Lower leg skin (tissue), 4 donors: ENCODE results near the gene LKAAEAR1. TPM values are rescaled to one million over a fixed set of nuclear protein-coding genes. Genes with fewer than 3 reads are reported as not detected.

Experiments
- DNase-seq, 2 donors: peaks; one replicate each; pipeline ENCODE4 v3.0.0-alpha.2; 2019; ENCODE audit warnings: low spot score in 2 of 2
- H3K4me3 ChIP-seq: fragments of 200-600 bp; sonication (generic); 2 replicates; pipeline ENCODE4 v1.5.1; 2017; ENCODE audit warnings: mild to moderate bottlenecking, low read depth; ENCODE audit not compliant: poor library complexity, severe bottlenecking
- POLR2A ChIP-seq, 2 donors: fragments of 450-650 bp; IDR thresholded peaks; one replicate each; pipeline ENCODE4 v1.6.1; 2016 to 2017; ENCODE audit warnings: antibody characterized with exemption in 2 of 2, mild to moderate bottlenecking in 1 of 2, moderate library complexity in 1 of 2
- whole genome bisulfite sequencing, 2 donors: methylation state at CpG; one replicate each; pipeline ENCODE4 v1.1.5; 2018; 5-methylcytosine and 5-hydroxymethylcytosine counted together
- intact Hi-C: fragments of 100-400 bp; cut with DNase I; formaldehyde crosslinking; loops from one replicate; pipeline ENCODE4 v1.15.0; 2023; ENCODE audit warnings: low total_unique reads
- total RNA-seq, 4 donors: library from RNA; depleted of rRNA; stranded (reverse); fragments of >200 nt; gene quantifications; one replicate each; pipeline ENCODE4 v1.1.0, GENCODE V29; 2016
- TF ChIP-seq, protein P1 (sequence below), 3 donors: fragments of 450-650 bp; IDR thresholded peaks; one replicate each; pipeline ENCODE4 v1.5.1; 2016; ENCODE audit warnings: antibody characterized with exemption in 3 of 3, mild to moderate bottlenecking in 3 of 3, moderate library complexity in 2 of 3

The LKAAEAR1 gene
- total RNA-seq, 4 donors from 2014 or later: 0.91 TPM; not detected in 3

- TF ChIP-seq, protein P1, sequence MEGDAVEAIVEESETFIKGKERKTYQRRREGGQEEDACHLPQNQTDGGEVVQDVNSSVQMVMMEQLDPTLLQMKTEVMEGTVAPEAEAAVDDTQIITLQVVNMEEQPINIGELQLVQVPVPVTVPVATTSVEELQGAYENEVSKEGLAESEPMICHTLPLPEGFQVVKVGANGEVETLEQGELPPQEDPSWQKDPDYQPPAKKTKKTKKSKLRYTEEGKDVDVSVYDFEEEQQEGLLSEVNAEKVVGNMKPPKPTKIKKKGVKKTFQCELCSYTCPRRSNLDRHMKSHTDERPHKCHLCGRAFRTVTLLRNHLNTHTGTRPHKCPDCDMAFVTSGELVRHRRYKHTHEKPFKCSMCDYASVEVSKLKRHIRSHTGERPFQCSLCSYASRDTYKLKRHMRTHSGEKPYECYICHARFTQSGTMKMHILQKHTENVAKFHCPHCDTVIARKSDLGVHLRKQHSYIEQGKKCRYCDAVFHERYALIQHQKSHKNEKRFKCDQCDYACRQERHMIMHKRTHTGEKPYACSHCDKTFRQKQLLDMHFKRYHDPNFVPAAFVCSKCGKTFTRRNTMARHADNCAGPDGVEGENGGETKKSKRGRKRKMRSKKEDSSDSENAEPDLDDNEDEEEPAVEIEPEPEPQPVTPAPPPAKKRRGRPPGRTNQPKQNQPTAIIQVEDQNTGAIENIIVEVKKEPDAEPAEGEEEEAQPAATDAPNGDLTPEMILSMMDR (IDR thresholded peaks at IDR 0.05): no peak
- no peak for TF ChIP-seq POLR2A (IDR thresholded peaks at IDR 0.05)
- intact Hi-C loops: no loop called here
- 55 to 69% methylated on average over 14 to 28 of the region's 28 CpGs for WGBS, 2 donors
- no peak for DNase-seq
- no peak overlapping the region for H3K4me3 ChIP-seq
These were observed 9.9 kb downstream of the LKAAEAR1 start for GRCh38 chr20:64074184-64074789.

DNA sequence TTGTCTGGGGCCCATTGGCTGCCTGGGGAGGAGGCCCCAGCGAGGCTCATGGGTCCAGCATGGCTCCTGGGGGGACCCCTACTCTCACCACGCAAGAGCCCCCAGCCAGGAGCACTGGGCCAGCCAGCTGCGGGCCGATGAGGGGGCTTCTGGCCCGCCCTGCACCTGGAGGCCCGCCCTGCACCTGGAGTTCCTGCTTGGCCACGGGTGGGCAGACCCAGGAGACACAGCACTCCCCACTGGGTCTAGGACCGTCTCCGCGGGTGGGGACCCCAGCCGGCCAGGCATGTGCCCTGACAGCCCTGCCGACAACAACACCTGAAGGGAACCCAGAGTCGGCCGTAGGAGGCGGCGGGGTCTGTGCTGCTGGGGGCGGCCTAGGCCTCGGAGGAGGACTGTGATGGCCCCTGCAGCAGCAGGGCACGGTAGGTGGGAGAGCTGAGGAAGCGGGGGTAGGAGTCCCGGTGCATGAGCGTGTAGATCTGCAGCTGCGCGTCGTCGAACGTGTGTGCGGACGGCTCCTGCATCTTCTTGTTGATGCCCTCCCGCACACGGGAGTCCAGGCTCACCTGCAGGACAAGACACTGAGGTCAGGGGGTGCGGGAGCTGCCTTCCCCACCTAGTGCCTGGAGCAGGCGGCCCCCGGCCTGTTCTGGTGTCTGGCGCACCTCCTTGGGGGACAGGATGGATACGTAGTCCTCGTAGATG, 10.6 kb downstream of the LKAAEAR1 start:
- TF ChIP-seq POLR2A (IDR thresholded peaks at IDR 0.05): no peak
- TF ChIP-seq, protein P1 (IDR thresholded peaks at IDR 0.05): no peak
- intact Hi-C loops: no loop called here
- WGBS, 2 donors: 93 to 95% methylated on average over 19 to 36 of the region's 37 CpGs
- H3K4me3 ChIP-seq: no peak overlapping the region
- DNase-seq: no peak

DNA sequence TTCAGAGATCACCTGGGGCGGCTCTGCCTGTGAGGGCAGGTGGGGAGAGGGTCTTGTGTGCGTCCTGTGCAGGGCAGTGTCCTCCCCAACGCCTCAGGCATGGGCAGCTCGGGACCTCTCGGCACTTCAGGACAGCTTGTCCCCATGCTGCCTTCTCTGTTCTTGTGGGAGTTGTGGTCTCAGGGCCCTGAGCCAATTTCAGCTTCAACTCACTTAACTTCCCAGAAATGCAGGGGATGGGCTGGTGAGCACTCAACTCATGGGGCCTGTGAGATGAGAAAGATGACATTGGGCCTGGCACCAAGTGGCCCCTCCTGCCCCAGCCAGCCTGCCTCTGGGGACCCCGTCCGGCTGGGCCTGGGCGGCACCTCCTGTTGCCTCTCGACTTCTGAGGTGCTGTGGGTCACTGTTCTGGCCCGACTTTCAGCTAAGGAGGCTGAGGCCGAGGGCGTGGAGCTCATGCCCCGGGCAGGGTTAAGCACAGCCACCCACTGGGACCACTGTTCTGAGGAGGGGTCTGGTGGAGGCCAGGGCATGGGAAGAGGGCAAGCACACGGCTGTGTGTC, 11.6 kb downstream of the LKAAEAR1 start:
- TF ChIP-seq, protein P1 (IDR thresholded peaks at IDR 0.05): no peak
- TF ChIP-seq POLR2A (IDR thresholded peaks at IDR 0.05): no peak
- intact Hi-C loops: no loop called here
- no peak overlapping the region for H3K4me3 ChIP-seq
- DNase-seq: no peak
- WGBS, 2 donors: 74 to 92% methylated on average over 13 to 14 of the region's 14 CpGs

DNA sequence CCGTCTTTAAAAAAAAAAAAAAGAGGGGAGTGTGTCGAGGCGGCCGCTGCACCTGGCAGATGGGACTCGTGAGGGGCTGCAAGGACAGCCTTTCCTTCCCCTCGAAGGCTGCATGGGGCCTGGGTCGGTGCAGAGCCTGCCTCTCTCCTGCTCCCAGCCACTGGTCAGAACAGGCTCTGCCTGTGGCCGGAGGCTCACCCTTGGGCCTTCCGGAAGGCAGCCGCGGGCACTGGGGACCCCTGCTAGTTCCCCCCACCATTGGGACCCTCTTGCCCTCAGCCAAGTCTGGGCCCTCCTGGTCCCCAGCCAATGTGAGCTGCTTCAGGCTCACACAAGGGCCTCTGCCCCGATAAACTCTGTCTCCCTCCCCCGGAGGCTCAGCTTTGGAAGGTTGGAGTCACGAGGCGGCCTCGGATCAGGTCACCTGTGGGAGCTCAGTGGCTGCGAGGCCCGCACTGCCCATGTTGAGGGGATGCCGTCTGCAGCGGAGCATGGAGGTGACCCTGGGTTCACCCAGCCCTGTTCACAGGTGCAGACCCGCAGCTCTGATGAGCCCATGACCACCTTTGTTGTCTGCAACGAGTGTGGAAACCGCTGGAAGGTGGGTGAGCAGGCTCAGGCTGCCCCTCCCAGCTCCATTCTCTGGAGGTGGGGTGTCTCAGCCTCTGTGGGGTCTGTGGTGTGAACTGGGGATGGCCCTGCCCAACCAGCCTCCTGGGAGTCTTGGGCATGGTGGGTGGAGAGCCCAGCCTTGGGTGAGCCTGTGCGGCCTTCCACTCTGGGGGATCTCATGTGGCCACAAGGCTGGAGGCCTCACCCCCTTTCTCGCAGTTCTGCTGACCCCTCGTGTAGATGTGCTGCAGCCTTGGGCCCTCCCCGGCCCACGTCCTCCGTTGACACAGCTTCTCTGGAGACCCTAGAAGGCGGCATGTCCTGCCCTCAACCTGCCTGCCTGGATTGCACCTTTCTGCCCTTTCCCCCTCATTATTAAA, 12.6 kb downstream of the LKAAEAR1 start:
- 87 to 89% methylated on average over 21 to 30 of the region's 30 CpGs for WGBS, 2 donors
- DNase-seq: no peak
- no peak overlapping the region for H3K4me3 ChIP-seq
- TF ChIP-seq, protein P1 (IDR thresholded peaks at IDR 0.05): no peak
- TF ChIP-seq POLR2A (IDR thresholded peaks at IDR 0.05): no peak
- intact Hi-C loops: no loop called here

DNA sequence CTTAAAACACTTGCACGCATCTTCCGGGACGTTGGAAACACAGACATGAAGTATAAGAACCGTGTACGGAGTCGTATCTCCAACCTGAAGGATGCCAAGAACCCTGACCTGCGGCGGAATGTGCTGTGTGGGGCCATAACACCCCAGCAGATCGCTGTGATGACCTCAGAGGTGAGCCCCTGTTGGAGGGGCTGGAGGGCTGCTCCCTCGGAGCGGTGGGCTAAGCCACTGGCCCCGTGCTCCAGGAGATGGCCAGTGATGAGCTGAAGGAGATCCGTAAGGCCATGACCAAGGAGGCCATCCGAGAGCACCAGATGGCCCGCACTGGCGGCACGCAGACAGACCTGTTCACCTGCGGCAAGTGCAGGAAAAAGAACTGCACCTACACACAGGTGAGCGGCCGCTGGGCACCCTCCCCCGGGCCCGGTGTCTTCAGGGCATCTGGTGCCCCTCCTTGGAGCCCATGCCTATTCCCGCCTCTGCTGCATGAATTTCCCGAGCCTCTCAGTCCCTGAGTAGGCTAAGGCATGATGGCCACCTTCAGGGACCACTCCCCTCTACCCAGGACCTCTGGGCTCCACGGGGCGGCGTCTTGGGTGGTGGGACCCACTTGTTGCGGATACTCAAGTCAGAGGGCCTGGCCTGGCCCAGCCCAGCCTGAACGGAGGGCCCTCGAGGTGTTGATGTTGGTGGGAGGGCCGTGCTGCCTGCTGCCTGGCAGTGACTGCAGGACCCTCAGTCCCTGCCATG, 13.8 kb downstream of the LKAAEAR1 start:
- whole genome bisulfite sequencing, 2 donors: 88 to 95% methylated on average over 14 to 30 of the region's 31 CpGs
- DNase-seq: no peak
- no peak overlapping the region for H3K4me3 ChIP-seq
- intact Hi-C loops: no loop called here
- TF ChIP-seq, protein P1 (IDR thresholded peaks at IDR 0.05): no peak
- TF ChIP-seq POLR2A (IDR thresholded peaks at IDR 0.05): no peak
